ENCODE results near the gene ASIC2. TPM values are rescaled to one million over a fixed set of nuclear protein-coding genes. Genes with fewer than 3 reads are reported as not detected.

Gene ASIC2
- total and polyA plus RNA-seq, 2 donors (not counting 1 experiment from before 2014, with no cell fraction given) = not detected

DNA sequence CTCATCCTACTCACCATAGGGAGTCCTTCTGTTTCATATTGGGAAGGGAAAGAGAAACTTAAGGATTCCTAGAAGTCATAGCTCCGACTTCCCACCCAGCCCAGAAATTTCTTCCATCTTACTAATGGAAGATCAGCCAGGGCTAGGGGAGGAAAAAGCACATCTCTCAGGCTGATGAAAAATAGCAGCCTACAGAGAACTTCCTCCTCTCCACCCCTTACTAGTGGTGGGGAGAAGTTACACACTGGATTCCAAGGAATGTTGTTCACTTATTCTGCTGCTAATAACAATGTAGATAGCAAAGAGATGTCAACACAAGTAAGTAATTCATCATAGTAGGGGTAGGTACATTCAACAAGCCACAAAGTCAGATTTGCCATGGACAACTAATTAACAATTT is 207.1 kb downstream of the ASIC2 start:
- Histone ChIP-seq H3K27me3 (replicated peaks in 1 of 4; ENCODE audit: control extremely low read depth in 1 of 4, control insufficient read depth in 3 of 4, insufficient read depth in 4 of 4, low read length in 3 of 4) (peaks cover 0 to 8% (median 2%) of the 10 kb centered on the region in 4 experiments), H3K9ac (ENCODE audit: low read length) (no peak overlapping the region), H3K27ac (ENCODE audit: low read length in 2 of 2) (no peak overlapping the region), H3K4me2 (replicated peaks; ENCODE audit: low read depth, low read length, poor library complexity, severe bottlenecking) (no peak overlapping the region), H3K4me3 (ENCODE audit: control extremely low read depth in 1 of 5, extremely low read depth in 1 of 5, insufficient read depth in 1 of 5, low read depth in 2 of 5, low read length in 4 of 5) (no peak overlapping the region), H3K79me2 (ENCODE audit: control insufficient read depth, insufficient read depth, low read length) (no peaks in the 10 kb centered on the region), H3K36me3 (replicated peaks in 1 of 2; ENCODE audit: control extremely low read depth in 1 of 2, control insufficient read depth in 1 of 2, extremely low read depth in 1 of 2, insufficient read depth in 2 of 2, low read length in 1 of 2) (no peaks in the 10 kb centered on the region), H3K9me3 (ENCODE audit: control extremely low read depth in 1 of 3, control insufficient read depth in 2 of 3, insufficient read depth in 1 of 3, low read length in 2 of 3) (peaks cover 0 to 7% (median 0%) of the 10 kb centered on the region in 3 donors), H3K4me1 (ENCODE audit: control insufficient read depth in 2 of 2, insufficient read depth in 2 of 2, low read length in 2 of 2) (no peaks in the 10 kb centered on the region), H2AFZ (ENCODE audit: insufficient read depth, low read depth, low read length, poor library complexity, severe bottlenecking) (no peak overlapping the region), H4K20me1 (ENCODE audit: control insufficient read depth, insufficient read depth, low read length, poor library complexity, severe bottlenecking) (no peaks in the 10 kb centered on the region)
- Mint-ChIP-seq H3K27ac (no peak overlapping the region), H3K4me1 (no peaks in the 10 kb centered on the region), H3K4me3 (no peak overlapping the region), H3K27me3 (peaks cover 26% of the 10 kb centered on the region), H3K9me3 (ENCODE audit: insufficient read depth) (no peaks in the 10 kb centered on the region)
- POLR2A ChIA-PET = no interaction called here
- TF ChIP-seq, protein P1, sequence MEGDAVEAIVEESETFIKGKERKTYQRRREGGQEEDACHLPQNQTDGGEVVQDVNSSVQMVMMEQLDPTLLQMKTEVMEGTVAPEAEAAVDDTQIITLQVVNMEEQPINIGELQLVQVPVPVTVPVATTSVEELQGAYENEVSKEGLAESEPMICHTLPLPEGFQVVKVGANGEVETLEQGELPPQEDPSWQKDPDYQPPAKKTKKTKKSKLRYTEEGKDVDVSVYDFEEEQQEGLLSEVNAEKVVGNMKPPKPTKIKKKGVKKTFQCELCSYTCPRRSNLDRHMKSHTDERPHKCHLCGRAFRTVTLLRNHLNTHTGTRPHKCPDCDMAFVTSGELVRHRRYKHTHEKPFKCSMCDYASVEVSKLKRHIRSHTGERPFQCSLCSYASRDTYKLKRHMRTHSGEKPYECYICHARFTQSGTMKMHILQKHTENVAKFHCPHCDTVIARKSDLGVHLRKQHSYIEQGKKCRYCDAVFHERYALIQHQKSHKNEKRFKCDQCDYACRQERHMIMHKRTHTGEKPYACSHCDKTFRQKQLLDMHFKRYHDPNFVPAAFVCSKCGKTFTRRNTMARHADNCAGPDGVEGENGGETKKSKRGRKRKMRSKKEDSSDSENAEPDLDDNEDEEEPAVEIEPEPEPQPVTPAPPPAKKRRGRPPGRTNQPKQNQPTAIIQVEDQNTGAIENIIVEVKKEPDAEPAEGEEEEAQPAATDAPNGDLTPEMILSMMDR (IDR thresholded peaks at IDR 0.05) = no peak
- no peak for TF ChIP-seq EZH2 (IDR thresholded peaks at IDR 0.05; ENCODE audit: borderline replicate concordance, insufficient read depth, low read depth, low read length, poor library complexity, severe bottlenecking)
- WGBS (ENCODE audit: insufficient coverage) = no CpG with 5 or more reads among the region's 1 CpG
- intact Hi-C loops (cut with micrococcal nuclease) = no loop called here
- DNase-seq = no peak
- ATAC-seq (ENCODE audit: low read depth) = no peak
- CTCF ChIA-PET = no interaction called here

DNA sequence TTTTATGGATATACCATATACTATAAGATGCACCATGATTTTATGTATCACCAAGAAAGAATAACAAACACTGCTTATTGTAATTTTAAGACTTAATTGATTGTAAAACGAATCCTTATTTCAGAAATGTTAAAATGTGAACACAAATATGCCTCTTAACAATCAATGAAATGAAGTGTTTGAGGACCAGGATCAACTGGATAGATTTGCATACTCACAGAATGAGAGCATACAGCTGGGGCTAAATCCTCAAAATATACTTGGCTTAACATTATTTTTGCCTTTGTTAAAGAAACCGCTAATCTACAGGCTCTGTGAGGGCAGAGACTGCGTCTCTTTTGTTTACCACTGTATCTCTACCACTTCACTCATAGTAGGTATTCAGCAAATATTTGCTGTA is 207.8 kb downstream of the ASIC2 start:
- Mint-ChIP-seq H3K4me3 (no peak overlapping the region), H3K9me3 (ENCODE audit: insufficient read depth) (no peaks in the 10 kb centered on the region), H3K27me3 (peaks cover 30% of the 10 kb centered on the region), H3K4me1 (no peaks in the 10 kb centered on the region), H3K27ac (no peak overlapping the region)
- no peaks in the 10 kb centered on the region for H3K36me3 ChIP-seq (replicated peaks in 1 of 2; ENCODE audit: control extremely low read depth in 1 of 2, control insufficient read depth in 1 of 2, extremely low read depth in 1 of 2, insufficient read depth in 2 of 2, low read length in 1 of 2)
- peaks cover 0 to 8% (median 3%) of the 10 kb centered on the region in 4 experiments for H3K27me3 ChIP-seq (replicated peaks in 1 of 4; ENCODE audit: control extremely low read depth in 1 of 4, control insufficient read depth in 3 of 4, insufficient read depth in 4 of 4, low read length in 3 of 4)
- no peak for ATAC-seq (ENCODE audit: low read depth)
- no peak overlapping the region for H3K27ac ChIP-seq (ENCODE audit: low read length in 2 of 2)
- H3K4me3 ChIP-seq (ENCODE audit: control extremely low read depth in 1 of 5, extremely low read depth in 1 of 5, insufficient read depth in 1 of 5, low read depth in 2 of 5, low read length in 4 of 5) = no peak overlapping the region
- H4K20me1 ChIP-seq (ENCODE audit: control insufficient read depth, insufficient read depth, low read length, poor library complexity, severe bottlenecking) = no peaks in the 10 kb centered on the region
- CTCF ChIA-PET = no interaction called here
- no peak overlapping the region for H3K9ac ChIP-seq (ENCODE audit: low read length)
- no peak for DNase-seq
- intact Hi-C loops (cut with micrococcal nuclease) = no loop called here
- no peak overlapping the region for H2AFZ ChIP-seq (ENCODE audit: insufficient read depth, low read depth, low read length, poor library complexity, severe bottlenecking)
- no peak overlapping the region for H3K4me2 ChIP-seq (replicated peaks; ENCODE audit: low read depth, low read length, poor library complexity, severe bottlenecking)
- no peaks in the 10 kb centered on the region for H3K79me2 ChIP-seq (ENCODE audit: control insufficient read depth, insufficient read depth, low read length)
- H3K4me1 ChIP-seq (ENCODE audit: control insufficient read depth in 2 of 2, insufficient read depth in 2 of 2, low read length in 2 of 2) = no peaks in the 10 kb centered on the region
- no CpG with 5 or more reads among the region's 3 CpGs for WGBS (ENCODE audit: insufficient coverage)
- TF ChIP-seq, protein P1 (IDR thresholded peaks at IDR 0.05) = no peak
- TF ChIP-seq EZH2 (IDR thresholded peaks at IDR 0.05; ENCODE audit: borderline replicate concordance, insufficient read depth, low read depth, low read length, poor library complexity, severe bottlenecking) = no peak
- H3K9me3 ChIP-seq (ENCODE audit: control extremely low read depth in 1 of 3, control insufficient read depth in 2 of 3, insufficient read depth in 1 of 3, low read length in 2 of 3) = peaks cover 0 to 7% (median 0%) of the 10 kb centered on the region in 3 donors
- POLR2A ChIA-PET = no interaction called here
